Measurements from ENCODE around the gene OR4P4. TPM values are rescaled to one million over a fixed set of nuclear protein-coding genes. Genes with fewer than 3 reads are reported as not detected.

OR4P4 gene
- total and polyA plus RNA-seq, 4 donors, result not detected

Other genes starting within 250 kb of the OR4P4 start
- not detected for gene OR4C15, start 80.6 kb upstream of the OR4P4 start, total RNA-seq
- not detected for gene OR4C15, start 80.6 kb upstream of the OR4P4 start, polyA plus RNA-seq
- not detected for gene OR4C16, start 63.0 kb upstream of the OR4P4 start, total RNA-seq
- not detected for gene OR4C16, start 63.0 kb upstream of the OR4P4 start, polyA plus RNA-seq
- not detected for gene OR4C11, start 27.5 kb upstream of the OR4P4 start, total RNA-seq
- gene OR4C11, start 27.5 kb upstream of the OR4P4 start, polyA plus RNA-seq, result not detected
- gene OR4S2, start 13.2 kb downstream of the OR4P4 start, total RNA-seq, result not detected
- not detected for gene OR4S2, start 13.2 kb downstream of the OR4P4 start, polyA plus RNA-seq
- not detected for gene OR4C6, start 27.1 kb downstream of the OR4P4 start, total RNA-seq
- gene OR4C6, start 27.1 kb downstream of the OR4P4 start, polyA plus RNA-seq, result not detected
- gene OR5D13, start 138.3 kb downstream of the OR4P4 start, total RNA-seq, result not detected
- not detected for gene OR5D13, start 138.3 kb downstream of the OR4P4 start, polyA plus RNA-seq
- gene OR5D14, start 160.4 kb downstream of the OR4P4 start, total RNA-seq, result not detected
- not detected for gene OR5D14, start 160.4 kb downstream of the OR4P4 start, polyA plus RNA-seq
- gene OR5L1, start 176.3 kb downstream of the OR4P4 start, total RNA-seq, result not detected
- gene OR5L1, start 176.3 kb downstream of the OR4P4 start, polyA plus RNA-seq, result not detected
- gene OR5D18, start 184.5 kb downstream of the OR4P4 start, total RNA-seq, result not detected
- gene OR5D18, start 184.5 kb downstream of the OR4P4 start, polyA plus RNA-seq, result not detected
- not detected for gene OR5L2, start 192.1 kb downstream of the OR4P4 start, total RNA-seq
- gene OR5L2, start 192.1 kb downstream of the OR4P4 start, polyA plus RNA-seq, result not detected
- gene OR5D16, start 203.6 kb downstream of the OR4P4 start, total RNA-seq, result not detected
- gene OR5D16, start 203.6 kb downstream of the OR4P4 start, polyA plus RNA-seq, result not detected
- not detected for gene TRIM51, start 248.2 kb downstream of the OR4P4 start, total RNA-seq
- gene TRIM51, start 248.2 kb downstream of the OR4P4 start, polyA plus RNA-seq, result not detected